Neural progenitor cell (in vitro differentiated cells): ENCODE data around the gene CSGALNACT2.

Experiments
- CTCF ChIP-seq: fragments of 200-600 bp; sonication (generic); IDR thresholded peaks from 2 replicates; pipeline ENCODE4 v1.5.1; 2017; ENCODE audit warnings: antibody characterized with exemption, mild to moderate bottlenecking
- EZH2phosphoT487 ChIP-seq: fragments of 200-600 bp; sonication (generic); IDR thresholded peaks from 2 replicates; pipeline ENCODE4 v1.6.1; 2017; ENCODE audit warnings: antibody characterized with exemption

GRCh38 chr10:43176271-43176670 lies 38.0 kb downstream of the CSGALNACT2 start:
- no peak for TF ChIP-seq CTCF
- TF ChIP-seq EZH2phosphoT487 = no peak
